ENCODE data around the gene KLF16.

The KLF16 gene

GRCh38 chr19:1863328-1863637 lies at the start of gene KLF16:
Gene KLF16 (minus strand): TSS chr19:1863579. CDS start chr19:1863497, 82 bp downstream.
- H3K4me3 ChIP-seq (replicated peaks; ENCODE audit: low read depth, low read length) = peak within 1 kb of the TSS; percentile 75
- TF ChIP-seq, protein P1, sequence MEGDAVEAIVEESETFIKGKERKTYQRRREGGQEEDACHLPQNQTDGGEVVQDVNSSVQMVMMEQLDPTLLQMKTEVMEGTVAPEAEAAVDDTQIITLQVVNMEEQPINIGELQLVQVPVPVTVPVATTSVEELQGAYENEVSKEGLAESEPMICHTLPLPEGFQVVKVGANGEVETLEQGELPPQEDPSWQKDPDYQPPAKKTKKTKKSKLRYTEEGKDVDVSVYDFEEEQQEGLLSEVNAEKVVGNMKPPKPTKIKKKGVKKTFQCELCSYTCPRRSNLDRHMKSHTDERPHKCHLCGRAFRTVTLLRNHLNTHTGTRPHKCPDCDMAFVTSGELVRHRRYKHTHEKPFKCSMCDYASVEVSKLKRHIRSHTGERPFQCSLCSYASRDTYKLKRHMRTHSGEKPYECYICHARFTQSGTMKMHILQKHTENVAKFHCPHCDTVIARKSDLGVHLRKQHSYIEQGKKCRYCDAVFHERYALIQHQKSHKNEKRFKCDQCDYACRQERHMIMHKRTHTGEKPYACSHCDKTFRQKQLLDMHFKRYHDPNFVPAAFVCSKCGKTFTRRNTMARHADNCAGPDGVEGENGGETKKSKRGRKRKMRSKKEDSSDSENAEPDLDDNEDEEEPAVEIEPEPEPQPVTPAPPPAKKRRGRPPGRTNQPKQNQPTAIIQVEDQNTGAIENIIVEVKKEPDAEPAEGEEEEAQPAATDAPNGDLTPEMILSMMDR (IDR thresholded peaks at IDR 0.05; ENCODE audit: low read length, missing control alignments) = no peak
- no peak for DNase-seq (ENCODE audit: low read depth)

DNA sequence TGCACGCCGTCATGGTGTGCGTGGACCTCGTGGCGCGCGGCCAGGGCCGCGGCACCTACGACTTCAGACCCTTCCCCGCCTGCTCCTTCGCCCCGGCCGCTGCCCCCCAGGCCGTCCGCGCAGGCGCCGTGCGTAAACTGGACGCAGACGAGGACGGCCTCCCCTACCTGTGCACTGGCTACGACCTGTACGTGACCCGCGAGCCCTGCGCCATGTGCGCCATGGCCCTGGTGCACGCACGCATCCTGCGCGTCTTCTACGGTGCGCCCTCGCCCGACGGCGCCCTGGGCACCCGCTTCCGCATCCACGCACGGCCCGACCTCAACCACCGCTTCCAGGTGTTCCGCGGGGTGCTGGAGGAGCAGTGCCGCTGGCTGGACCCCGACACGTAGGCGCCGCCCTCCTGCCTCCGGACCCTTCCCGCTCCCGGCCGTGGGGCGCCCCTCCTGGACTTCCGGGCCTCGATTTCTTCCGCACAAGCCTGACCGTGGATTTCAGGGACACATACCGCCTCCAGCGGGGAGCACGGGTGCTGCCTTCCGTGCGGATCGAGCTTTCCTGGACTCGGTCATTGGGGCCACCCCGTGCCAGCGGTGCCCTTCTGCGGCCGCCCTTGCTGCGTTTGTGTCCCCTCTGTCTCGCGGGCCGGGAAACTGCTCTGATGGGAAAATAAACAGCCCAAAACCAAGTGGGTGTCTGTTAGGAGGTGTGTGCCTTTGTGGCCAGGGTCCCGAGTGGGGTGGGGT lies 49.6 kb upstream of the KLF16 start:
- H3K4me3 ChIP-seq (replicated peaks; ENCODE audit: low read depth, low read length) = no peak overlapping the region
- no peak for DNase-seq (ENCODE audit: low read depth)
- TF ChIP-seq, protein P1 (IDR thresholded peaks at IDR 0.05; ENCODE audit: low read length, missing control alignments) = no peak

DNA sequence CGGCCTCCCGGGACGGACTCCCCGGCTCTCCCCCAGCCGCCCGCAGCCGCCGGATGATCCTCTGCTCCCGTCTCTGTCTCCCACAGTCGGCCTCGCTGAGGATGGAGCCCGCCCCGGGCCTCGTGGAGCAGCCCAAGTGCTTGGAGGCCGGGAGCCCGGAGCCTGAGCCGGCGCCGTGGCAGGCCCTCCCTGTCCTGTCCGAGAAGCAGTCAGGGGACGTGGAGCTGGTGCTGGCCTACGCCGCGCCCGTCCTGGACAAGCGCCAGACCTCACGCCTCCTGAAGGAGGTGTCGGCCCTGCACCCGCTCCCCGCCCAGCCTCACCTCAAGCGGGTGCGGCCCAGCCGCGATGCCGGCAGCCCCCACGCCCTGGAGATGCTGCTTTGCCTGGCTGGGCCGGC lies 48.6 kb upstream of the KLF16 start:
- no peak for DNase-seq (ENCODE audit: low read depth)
- H3K4me3 ChIP-seq (replicated peaks; ENCODE audit: low read depth, low read length) = no peak overlapping the region
- TF ChIP-seq, protein P1 (IDR thresholded peaks at IDR 0.05; ENCODE audit: low read length, missing control alignments) = no peak

- no peak overlapping the region for H3K4me3 ChIP-seq (replicated peaks; ENCODE audit: low read depth, low read length)
- DNase-seq (ENCODE audit: low read depth) = no peak
- TF ChIP-seq, protein P1 (IDR thresholded peaks at IDR 0.05; ENCODE audit: low read length, missing control alignments) = no peak
Measured at GRCh38 chr19:1911098-1911497, 47.7 kb upstream of the KLF16 start.

- peak; percentile 29 for DNase-seq (ENCODE audit: low read depth)
- TF ChIP-seq, protein P1 (IDR thresholded peaks at IDR 0.05; ENCODE audit: low read length, missing control alignments) = no peak
- H3K4me3 ChIP-seq (replicated peaks; ENCODE audit: low read depth, low read length) = no peak overlapping the region
Measured at GRCh38 chr19:1910177-1910576, 46.8 kb upstream of the KLF16 start.

GRCh38 chr19:1909761-1910080 lies 46.3 kb upstream of the KLF16 start:
- H3K4me3 ChIP-seq (replicated peaks; ENCODE audit: low read depth, low read length) = no peak overlapping the region
- TF ChIP-seq, protein P1 (IDR thresholded peaks at IDR 0.05; ENCODE audit: low read length, missing control alignments) = no peak
- DNase-seq (ENCODE audit: low read depth) = no peak

DNA sequence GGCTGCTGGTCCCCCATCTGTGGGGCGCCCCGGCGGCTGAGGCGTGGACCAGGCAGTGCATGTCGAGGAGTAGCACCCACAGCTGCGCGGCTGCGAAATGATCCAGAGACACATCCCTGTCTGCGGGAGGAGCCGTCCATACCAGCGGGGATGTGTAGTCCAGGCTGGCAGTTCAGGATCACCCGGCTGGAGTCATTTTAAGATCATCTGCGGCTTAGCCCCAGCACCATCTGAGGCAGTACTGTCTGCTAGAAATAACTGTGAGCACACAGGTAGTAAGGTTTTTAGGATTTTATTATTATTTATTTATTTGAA lies 44.9 kb upstream of the KLF16 start:
- no peak for DNase-seq (ENCODE audit: low read depth)
- H3K4me3 ChIP-seq (replicated peaks; ENCODE audit: low read depth, low read length) = no peak overlapping the region
- TF ChIP-seq, protein P1 (IDR thresholded peaks at IDR 0.05; ENCODE audit: low read length, missing control alignments) = no peak

All from fibroblast of pulmonary artery (primary cell).